T-cell (primary cell): ENCODE measurements around the gene BIRC2. TPM values are rescaled to one million over a fixed set of nuclear protein-coding genes. Genes with fewer than 3 reads are reported as not detected.

Source experiments
- ATAC-seq, 4 experiments: fragments of 200-7000 bp in 3 of 4; fragments of 150-1000 bp in 1 of 4; cut with Tn5 transposase; replicated peaks in 1 of 4; 1 replicate in 3 of 4; 2 replicates in 1 of 4; pipeline ENCODE4 v1.10.0; 2021; ENCODE audit warnings: moderate library complexity in 3 of 4, mild to moderate bottlenecking in 2 of 4, moderate number of reproducible peaks in 1 of 4
- CTCF ChIA-PET, 2 donors: fragments of 300-600 bp; sonication (Branson Sonifier 250); formaldehyde crosslinking; loops; one replicate each; lab custom pipeline; 2022; ENCODE audit warnings: antibody characterized with exemption in 2 of 2; lab: Charles Lee
- POLR2A ChIA-PET, 2 donors: fragments of 300-600 bp; sonication (Branson Sonifier 250); formaldehyde crosslinking; loops; one replicate each; lab custom pipeline; 2022; ENCODE audit warnings: antibody characterized with exemption in 2 of 2; lab: Charles Lee
- DNase-seq, 35 experiments: peaks; one replicate each; pipeline versions ENCODE4 v3.0.0 to v3.0.0-alpha.2; 2013 to 2023
- H3K27ac ChIP-seq: one replicate; pipeline ENCODE4 v1.5.1; 2013; ENCODE audit warnings: low read length
- H3K27me3 ChIP-seq, 2 experiments: replicated peaks in 1 of 2; 1 replicate in 1 of 2; 2 replicates in 1 of 2; pipeline versions ENCODE4 v1.6.1 to v1.7.0; 2013; ENCODE audit warnings: low read length in 1 of 2, mixed read lengths in 1 of 2; ENCODE audit not compliant: control insufficient read depth in 2 of 2, insufficient read depth in 2 of 2; ENCODE audit errors: extremely low read depth in 1 of 2
- H3K36me3 ChIP-seq, 2 donors: 1 replicate in 1 of 2; 2 replicates in 1 of 2; pipeline versions ENCODE4 v1.6.1 to v1.7.0; 2013; ENCODE audit warnings: low read length in 1 of 2; ENCODE audit not compliant: control insufficient read depth in 2 of 2, insufficient read depth in 1 of 2; ENCODE audit errors: extremely low read depth in 1 of 2
- H3K4me1 ChIP-seq, 2 experiments: 1 replicate in 1 of 2; 2 replicates in 1 of 2; pipeline versions ENCODE4 v1.6.1 to v1.7.0; 2013; ENCODE audit warnings: low read length in 2 of 2, mixed read lengths in 1 of 2; ENCODE audit not compliant: insufficient read depth in 2 of 2, control insufficient read depth in 1 of 2; ENCODE audit errors: extremely low read depth in 1 of 2
- H3K4me3 ChIP-seq, 2 donors: 1 replicate in 1 of 2; 2 replicates in 1 of 2; pipeline versions ENCODE4 v1.5.1 to v1.7.0; 2013; ENCODE audit warnings: mild to moderate bottlenecking in 2 of 2, low read length in 1 of 2, moderate library complexity in 1 of 2; ENCODE audit not compliant: control insufficient read depth in 1 of 2; ENCODE audit errors: extremely low read depth in 1 of 2
- H3K9me3 ChIP-seq: 2 replicates; pipeline ENCODE4 v1.7.0; 2013
- H3K27ac Mint-ChIP-seq, 2 donors: one replicate each; pipeline ENCODE4 v1.8.0; 2020 to 2021; ENCODE audit warnings: mild to moderate bottlenecking in 2 of 2, mixed read lengths in 2 of 2
- H3K27me3 Mint-ChIP-seq, 2 donors: one replicate each; pipeline ENCODE4 v1.8.0; 2021 to 2022; ENCODE audit warnings: mixed read lengths in 2 of 2
- H3K36me3 Mint-ChIP-seq: one replicate; pipeline ENCODE4 v1.8.0; 2021; ENCODE audit warnings: mixed read lengths
- H3K4me1 Mint-ChIP-seq, 3 donors: one replicate each; pipeline ENCODE4 v1.8.0; 2020 to 2022; ENCODE audit warnings: mixed read lengths in 3 of 3, mild to moderate bottlenecking in 1 of 3
- H3K4me3 Mint-ChIP-seq, 3 donors: one replicate each; pipeline ENCODE4 v1.8.0; 2020 to 2022; ENCODE audit warnings: mild to moderate bottlenecking in 3 of 3, mixed read lengths in 3 of 3, moderate library complexity in 3 of 3
- H3K9me3 Mint-ChIP-seq, 3 donors: one replicate each; pipeline ENCODE4 v1.8.0; 2020 to 2022; ENCODE audit warnings: mixed read lengths in 3 of 3
- WGBS: methylation state at CpG from one replicate; pipeline ENCODE4 v1.1.5; 2013; ENCODE audit warnings: missing lambda C conversion rate; ENCODE audit not compliant: insufficient coverage; 5-methylcytosine and 5-hydroxymethylcytosine counted together
- total RNA-seq, 35 experiments: library from RNA in 6 of 35; stranded (reverse) in 6 of 35; fragments of 120-200 nt in 1 of 35; gene quantifications; one replicate each; pipeline versions ENCODE4 v1.2.1 to v1.2.4 and lab custom pipeline; 2013 to 2026

Gene BIRC2
- total RNA-seq, 5 donors from 2014 or later (not counting 1 experiment from before 2014, with no cell fraction given), result 53.3 to 100 (median 60.8) TPM

DNA sequence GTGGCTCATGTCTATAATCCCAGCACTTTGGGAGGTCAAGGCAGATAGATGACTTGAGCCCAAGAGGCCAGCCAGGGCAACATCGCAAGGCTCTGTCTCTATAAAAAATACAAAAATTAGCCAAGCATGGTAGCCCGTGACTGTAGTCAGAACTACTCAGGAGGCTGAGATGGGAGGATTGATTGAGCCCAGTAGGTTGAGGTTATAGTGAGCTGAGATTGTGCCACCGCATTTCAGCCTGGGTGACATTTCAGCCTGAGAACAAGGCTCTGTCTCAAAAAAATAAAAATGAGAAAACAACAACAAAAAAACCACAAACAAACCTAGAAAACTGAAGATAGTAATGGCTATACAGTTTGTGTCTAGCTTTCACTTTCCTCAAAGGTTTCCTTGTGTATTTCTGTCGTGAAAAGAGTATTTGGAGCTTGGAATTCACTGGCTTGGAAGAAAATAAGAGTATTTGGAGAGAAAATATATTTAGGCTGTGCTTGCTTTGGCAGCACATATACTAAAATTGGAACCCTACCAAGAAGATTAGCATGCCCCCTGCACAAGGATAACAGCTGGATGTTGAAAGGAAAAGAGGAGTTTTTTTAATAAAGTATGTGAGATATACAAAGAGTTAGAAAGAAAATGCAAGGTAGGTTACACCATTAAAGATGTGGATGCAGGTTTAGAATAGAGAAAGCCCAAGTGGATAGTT is 33.6 kb upstream of the BIRC2 start:
- H3K4me1 ChIP-seq, result peaks cover 7 to 33% of the 10 kb centered on the region in 2 experiments
- Mint-ChIP-seq H3K27ac (peak overlapping the region; percentile 93 to 94), H3K4me1 (peaks cover 55 to 72% (median 62%) of the 10 kb centered on the region in 3 donors), H3K36me3 (peaks cover under 1% of the 10 kb centered on the region), H3K9me3 (no peaks in the 10 kb centered on the region), H3K4me3 (peak overlapping the region; percentile 59 to 65 (median 60)), H3K27me3 (no peaks in the 10 kb centered on the region)
- H3K27ac ChIP-seq, result peak overlapping the region; percentile 95
- H3K36me3 ChIP-seq, result no peaks in the 10 kb centered on the region
- CTCF ChIA-PET, result interaction anchor here (0.6 to 1.4 kb wide), 8 partner anchors 18 to 179 kb away, joined by 3 to 8 read pairs (median 4); no protein-coding TSS in a partner anchor
- no peaks in the 10 kb centered on the region for H3K9me3 ChIP-seq
- WGBS, result 77% methylated on average over 2 of the region's 4 CpGs
- H3K27me3 ChIP-seq, result no peaks in the 10 kb centered on the region
- POLR2A ChIA-PET, result interaction anchor here in 1 of 2 donors (0.9 kb wide), 1 partner anchor 20 kb away, joined by 3 read pairs; no protein-coding TSS in a partner anchor
- peak overlapping the region in 1 of 2 donors; percentile 26 for H3K4me3 ChIP-seq
- DNase-seq (peak in 1 of 35 experiments; percentile 51), ATAC-seq (no peak)

DNA sequence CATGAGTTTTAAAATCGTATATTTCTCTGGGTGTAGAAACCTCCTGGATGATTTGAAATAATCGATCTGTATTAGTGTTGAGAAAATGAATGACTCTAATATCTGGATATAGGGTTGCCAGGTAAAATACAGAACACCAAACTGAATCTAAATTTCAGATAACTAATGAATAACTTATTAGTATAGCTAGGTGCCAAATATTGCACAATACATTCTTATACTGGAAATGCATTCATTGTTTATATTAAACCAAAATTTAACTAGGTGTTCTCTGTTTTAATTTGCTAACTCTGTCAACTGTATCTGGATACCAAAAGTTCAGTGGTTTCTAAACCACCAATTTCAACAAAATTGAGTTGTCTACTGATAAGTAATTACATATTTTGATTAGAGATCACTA is 32.2 kb upstream of the BIRC2 start:
- Mint-ChIP-seq H3K27me3 (no peaks in the 10 kb centered on the region), H3K4me1 (peaks cover 53 to 74% (median 72%) of the 10 kb centered on the region in 3 donors), H3K27ac (peak overlapping the region; percentile 97 to 98), H3K36me3 (peaks cover 13% of the 10 kb centered on the region), H3K4me3 (peak overlapping the region in 2 of 3 donors; percentile 6 to 10), H3K9me3 (no peaks in the 10 kb centered on the region)
- peaks cover 10 to 43% of the 10 kb centered on the region in 2 experiments for H3K4me1 ChIP-seq
- ChIA-PET POLR2A (no interaction called here), CTCF (interaction anchor here (0.6 to 3.0 kb wide), 6 partner anchors 9 to 75 kb away, joined by 3 to 22 read pairs (median 4); no protein-coding TSS in a partner anchor)
- no peaks in the 10 kb centered on the region for H3K27me3 ChIP-seq
- DNase-seq (no peak), ATAC-seq (no peak)
- no peaks in the 10 kb centered on the region for H3K9me3 ChIP-seq
- H3K36me3 ChIP-seq, result no peaks in the 10 kb centered on the region
- peak overlapping the region; percentile 95 for H3K27ac ChIP-seq
- no peak overlapping the region for H3K4me3 ChIP-seq
- no CpG with 5 or more reads among the region's 2 CpGs for WGBS

DNA sequence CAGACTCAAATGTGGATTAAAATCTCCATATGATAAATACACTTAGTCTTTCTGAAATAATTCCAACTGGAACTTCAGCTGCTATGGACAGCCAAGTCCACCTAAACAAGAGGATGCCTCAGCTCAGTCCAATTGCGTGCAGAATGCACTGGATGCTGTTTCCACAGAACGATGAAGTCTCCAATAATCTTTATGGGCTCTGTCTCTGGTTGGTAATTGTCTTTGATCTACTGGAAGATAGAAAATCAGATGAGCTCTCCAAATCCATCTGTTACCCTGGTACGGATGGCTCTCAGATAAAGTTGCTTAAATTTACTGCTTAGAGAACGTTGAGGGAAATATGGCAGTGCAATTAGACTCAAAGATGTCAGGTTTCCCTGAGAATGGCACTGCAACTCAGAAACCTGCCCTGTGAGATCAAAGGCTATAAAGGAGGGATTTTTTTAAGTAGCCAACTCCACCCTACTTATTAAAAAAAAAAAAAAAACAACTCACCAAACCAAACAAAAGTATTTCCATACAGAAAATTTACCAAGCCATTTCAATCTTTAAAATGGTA is 30.6 kb upstream of the BIRC2 start:
- peak overlapping the region; percentile 97 to 98 for H3K27ac Mint-ChIP-seq
- ChIA-PET POLR2A (interaction anchor here in 1 of 2 donors (0.6 to 1.4 kb wide), 3 partner anchors 10 to 48 kb away, joined by 3 to 11 read pairs (median 3); no protein-coding TSS in a partner anchor), CTCF (interaction anchor here (1.0 to 3.0 kb wide), 10 partner anchors 9 to 297 kb away, joined by 3 to 22 read pairs (median 4); no protein-coding TSS in a partner anchor)
- peaks cover 24% of the 10 kb centered on the region for H3K36me3 Mint-ChIP-seq
- peak in 1 of 35 experiments; percentile 70 for DNase-seq
- peaks cover 64 to 83% (median 77%) of the 10 kb centered on the region in 3 donors for H3K4me1 Mint-ChIP-seq
- H3K27me3 Mint-ChIP-seq, result no peaks in the 10 kb centered on the region
- ATAC-seq, result no peak
- Histone ChIP-seq H3K27ac (peak overlapping the region; percentile 95), H3K27me3 (no peaks in the 10 kb centered on the region), H3K36me3 (no peaks in the 10 kb centered on the region), H3K9me3 (no peaks in the 10 kb centered on the region), H3K4me3 (peak overlapping the region; percentile 63 to 75), H3K4me1 (peaks cover 17 to 55% of the 10 kb centered on the region in 2 experiments)
- no peaks in the 10 kb centered on the region for H3K9me3 Mint-ChIP-seq
- H3K4me3 Mint-ChIP-seq, result peak overlapping the region; percentile 89 to 95 (median 93)
- WGBS, result 29% methylated on average over 2 of the region's 4 CpGs

DNA sequence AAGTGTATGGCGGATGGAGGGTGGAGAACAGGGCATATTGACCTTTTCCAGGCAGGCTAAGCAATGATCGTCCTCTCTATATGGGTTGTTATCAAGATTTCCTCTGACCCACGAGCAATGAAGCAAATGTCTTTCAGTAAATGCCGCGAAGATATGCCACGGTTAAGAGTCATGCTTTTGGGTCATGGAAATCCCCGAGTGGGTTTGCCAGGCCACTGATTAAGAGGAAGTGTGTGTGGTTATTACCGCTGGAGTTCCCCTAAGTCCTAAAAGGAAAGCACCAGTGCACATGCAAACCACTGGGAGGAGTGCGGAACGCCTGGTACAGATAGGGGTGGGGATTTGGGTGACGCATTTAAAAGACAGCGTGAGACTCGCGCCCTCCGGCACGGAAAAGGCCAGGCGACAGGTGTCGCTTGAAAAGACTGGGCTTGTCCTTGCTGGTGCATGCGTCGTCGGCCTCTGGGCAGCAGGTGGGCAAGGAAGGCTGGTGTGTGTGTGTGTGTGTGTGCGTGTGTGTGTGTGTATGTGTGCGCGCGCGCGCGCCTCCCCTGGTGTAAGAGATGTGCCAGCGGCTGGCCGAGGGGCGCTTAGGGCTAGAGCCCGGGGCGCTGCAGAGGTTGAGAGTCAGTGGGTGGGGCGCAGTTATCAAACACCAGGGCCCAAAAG is 29.8 kb upstream of the BIRC2 start, which contains the start of gene BIRC3:
Gene BIRC3, plus strand, starts transcription at position 386 of the 669 bp plus-strand sequence. CDS start 7,026 bp downstream, outside the sequence.
- CTCF ChIA-PET, result interaction anchor here (1.0 to 3.0 kb wide), 10 partner anchors 10 to 48 kb away, joined by 3 to 66 read pairs (median 5); no protein-coding TSS in a partner anchor
- DNase-seq (peak; percentile 70 to 98 (median 92)), ATAC-seq (peak; percentile 87 to 91 (median 90))
- peaks cover 66 to 87% (median 77%) of the 10 kb centered on the region in 3 donors for H3K4me1 Mint-ChIP-seq
- POLR2A ChIA-PET, result interaction anchor here in 1 of 2 donors (1.4 kb wide), 1 partner anchor 10 kb away, joined by 11 read pairs; no protein-coding TSS in a partner anchor
- H3K27ac Mint-ChIP-seq, result peak within 1 kb of the TSS; percentile 97 to 98
- no peaks in the 10 kb centered on the region for H3K27me3 Mint-ChIP-seq
- Histone ChIP-seq H3K36me3 (no peaks in the 10 kb centered on the region), H3K27ac (peak within 1 kb of the TSS; percentile 95), H3K27me3 (no peaks in the 10 kb centered on the region), H3K4me3 (peak within 1 kb of the TSS; percentile 63 to 75), H3K9me3 (no peaks in the 10 kb centered on the region), H3K4me1 (peaks cover 21 to 49% of the 10 kb centered on the region in 2 experiments)
- H3K4me3 Mint-ChIP-seq, result peak within 1 kb of the TSS; percentile 89 to 95 (median 93)
- H3K9me3 Mint-ChIP-seq, result no peaks in the 10 kb centered on the region
- peaks cover 31% of the 10 kb centered on the region for H3K36me3 Mint-ChIP-seq
- 0% methylated on average over 34 of the region's 34 CpGs for WGBS

DNA sequence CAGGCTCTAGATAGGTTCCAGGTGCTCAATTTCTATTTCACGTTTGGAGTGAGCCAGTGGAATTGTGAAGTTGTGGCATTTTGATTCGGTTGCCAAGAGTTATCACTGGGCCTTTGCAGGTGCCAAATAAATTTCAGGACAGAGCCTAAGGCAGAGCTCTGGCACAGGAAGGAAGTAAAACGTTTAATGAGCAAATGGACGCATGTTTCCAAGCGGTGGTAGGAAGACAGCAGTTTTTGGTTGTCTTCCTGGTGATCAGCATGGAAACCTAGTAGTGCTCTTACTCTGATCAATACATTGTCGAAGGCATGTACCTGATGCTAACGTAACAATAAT is 29.3 kb upstream of the BIRC2 start:
- Mint-ChIP-seq H3K36me3 (peaks cover 34% of the 10 kb centered on the region), H3K4me1 (peaks cover 67 to 87% (median 78%) of the 10 kb centered on the region in 3 donors), H3K4me3 (peak overlapping the region; percentile 89 to 95 (median 93)), H3K27me3 (no peaks in the 10 kb centered on the region), H3K9me3 (no peaks in the 10 kb centered on the region), H3K27ac (peak overlapping the region; percentile 97 to 98)
- POLR2A ChIA-PET, result interaction anchor here (1.0 to 1.3 kb wide), 3 partner anchors 22 to 28 kb away, joined by 3 to 11 read pairs (median 5); no protein-coding TSS in a partner anchor
- peaks cover 25 to 49% of the 10 kb centered on the region in 2 experiments for H3K4me1 ChIP-seq
- H3K4me3 ChIP-seq, result peak overlapping the region; percentile 63 to 75
- peak overlapping the region; percentile 95 for H3K27ac ChIP-seq
- H3K9me3 ChIP-seq, result no peaks in the 10 kb centered on the region
- H3K27me3 ChIP-seq, result no peaks in the 10 kb centered on the region
- WGBS, result 7% methylated on average over 2 of the region's 7 CpGs
- H3K36me3 ChIP-seq, result no peaks in the 10 kb centered on the region
- CTCF ChIA-PET, result interaction anchor here (1.0 to 3.0 kb wide), 18 partner anchors 9 to 49 kb away, joined by 3 to 66 read pairs (median 6); no protein-coding TSS in a partner anchor
- peak in 3 of 4 experiments; percentile 1 to 6 (median 5) for ATAC-seq
- no peak for DNase-seq
